K562 (cell line): ENCODE results near the gene MPST. TPM values are rescaled to one million over a fixed set of nuclear protein-coding genes. Genes with fewer than 3 reads are reported as not detected.

ENCODE experiments used
- ATAC-seq: fragments of 200-7000 bp; cut with Tn5 transposase; 3 replicates; pipeline ENCODE4 v1.9.1; 2020; ENCODE audit warnings: moderate library complexity
- BruUV-seq: library from RNA; stranded (reverse); fragments of 400-500 nt; replicated peaks from 2 replicates; lab custom pipeline; 2021; lab: Mats Ljungman, UMichigan
- CTCF ChIA-PET: fragments of 300-600 bp; formaldehyde crosslinking; extraction: SDS; loops from one replicate; lab custom pipeline; 2021; ENCODE audit warnings: low intra/inter-chr PET ratio; lab: Yijun Ruan, JAX
- POLR2A ChIA-PET: fragments of 300-600, 350-650 bp; sonication (Branson Sonifier 250); formaldehyde crosslinking; extraction: SDS; loops from one replicate; lab custom pipeline; 2021; ENCODE audit warnings: antibody characterized with exemption, inconsistent platforms; lab: Yijun Ruan, JAX
- DNase-seq, 4 experiments: peaks; one replicate each; pipeline versions ENCODE4 v3.0.0 to v3.0.0-alpha.2; 2011 to 2018; ENCODE audit warnings: low spot score in 3 of 4, mixed read lengths in 3 of 4; ENCODE audit errors: extremely low read depth in 1 of 4
- FAIRE-seq: peaks from 2 replicates; lab custom pipeline; 2011; peaks lifted over from hg19 to GRCh38; lab: Jason Lieb, UNC
- H2AFZ ChIP-seq: 2 replicates; pipeline ENCODE4 v1.6.0; 2011; ENCODE audit warnings: low read depth, low read length, control low read depth, inconsistent platforms
- H3K27ac ChIP-seq: fragments of 200-600 bp; 3 replicates; pipeline ENCODE4 v1.8.0; 2011; ENCODE audit warnings: low read depth, mild to moderate bottlenecking, control low read depth, inconsistent platforms, low read length, moderate library complexity, mixed read lengths; ENCODE audit errors: extremely low read depth
- H3K27me3 ChIP-seq, 2 experiments: fragments of 300-600 bp in 1 of 2; 2 replicates in 1 of 2; 3 replicates in 1 of 2; pipeline versions ENCODE4 v1.6.0 to v1.8.0; 2011; ENCODE audit warnings: inconsistent platforms in 2 of 2, low read length in 2 of 2, mild to moderate bottlenecking in 1 of 2, mixed read lengths in 1 of 2, moderate library complexity in 1 of 2; ENCODE audit not compliant: control insufficient read depth in 2 of 2, insufficient read depth in 2 of 2
- H3K36me3 ChIP-seq: fragments of 300-600 bp; 3 replicates; pipeline ENCODE4 v1.8.0; 2011; ENCODE audit warnings: mild to moderate bottlenecking, low read length, inconsistent platforms; ENCODE audit not compliant: control insufficient read depth, insufficient read depth
- H3K4me1 ChIP-seq, 2 experiments: fragments of 200-600 bp in 1 of 2; replicated peaks in 1 of 2; 2 replicates in 1 of 2; 3 replicates in 1 of 2; pipeline versions ENCODE4 v1.5.1 to v1.8.0; 2011; ENCODE audit warnings: inconsistent platforms in 2 of 2, low read length in 2 of 2, mild to moderate bottlenecking in 1 of 2, mixed read lengths in 1 of 2, moderate library complexity in 1 of 2; ENCODE audit not compliant: control insufficient read depth in 2 of 2, insufficient read depth in 2 of 2
- H3K4me2 ChIP-seq: 2 replicates; pipeline ENCODE4 v1.6.1; 2011; ENCODE audit warnings: low read length, control low read depth, inconsistent platforms, mixed read lengths; ENCODE audit not compliant: insufficient read depth
- H3K4me3 ChIP-seq: fragments of 200-600 bp; sonication (generic), shearing (Covaris generic); 2 replicates; pipeline ENCODE4 v1.5.1; 2016; ENCODE audit warnings: control low read depth, inconsistent platforms
- H3K79me2 ChIP-seq: fragments of 200-600 bp; 3 replicates; pipeline ENCODE4 v1.8.0; 2011; ENCODE audit warnings: low read length, inconsistent platforms; ENCODE audit not compliant: control insufficient read depth, insufficient read depth
- H3K9ac ChIP-seq, 2 experiments: 2 replicates each; pipeline versions ENCODE4 v1.6.0 to v1.6.1; 2011; ENCODE audit warnings: low read depth in 2 of 2, low read length in 2 of 2, control low read depth in 1 of 2, inconsistent platforms in 1 of 2, mild to moderate bottlenecking in 1 of 2, mixed read lengths in 1 of 2; ENCODE audit not compliant: insufficient read depth in 1 of 2
- H3K9me1 ChIP-seq: one replicate; pipeline ENCODE4 v1.6.0; 2011; ENCODE audit warnings: inconsistent platforms, mild to moderate bottlenecking, low read length, moderate library complexity; ENCODE audit not compliant: control insufficient read depth, insufficient read depth
- H3K9me3 ChIP-seq: replicated peaks from 2 replicates; pipeline ENCODE4 v1.5.1; 2011; ENCODE audit warnings: low read depth, low read length, inconsistent platforms; ENCODE audit not compliant: control insufficient read depth, insufficient read depth
- H4K20me1 ChIP-seq: replicated peaks from 2 replicates; pipeline ENCODE4 v1.6.1; 2011; ENCODE audit warnings: low read length, inconsistent platforms, mixed read lengths; ENCODE audit not compliant: control insufficient read depth, insufficient read depth
- FUS ChIP-seq: fragments of 200-400 bp; formaldehyde crosslinking; optimal IDR thresholded peaks from 2 replicates; pipeline ENCODE3; 2017; ENCODE audit warnings: low read depth, low read length
- HDAC2 ChIP-seq: fragments of 450-650 bp; IDR thresholded peaks from 2 replicates; pipeline ENCODE4 v1.6.1; 2016; ENCODE audit warnings: mild to moderate bottlenecking
- HDAC8 ChIP-seq: fragments of 450-650 bp; IDR thresholded peaks from 2 replicates; pipeline ENCODE4 v1.6.1; 2016; ENCODE audit warnings: mild to moderate bottlenecking, missing genetic modification characterization, moderate library complexity, missing compliant biosample characterization
- MGA ChIP-seq: fragments of 450-650 bp; IDR thresholded peaks from 2 replicates; pipeline ENCODE4 v1.6.1; 2016; ENCODE audit warnings: mild to moderate bottlenecking, moderate library complexity
- NCOA4 ChIP-seq: fragments of 450-650 bp; IDR thresholded peaks from 2 replicates; pipeline ENCODE4 v1.6.1; 2018; ENCODE audit warnings: mild to moderate bottlenecking; ENCODE audit not compliant: partially characterized antibody
- NR2C1 ChIP-seq, 2 experiments: fragments of 450-650 bp; IDR thresholded peaks; 2 replicates each; pipeline ENCODE4 v1.6.1; 2017; ENCODE audit warnings: mild to moderate bottlenecking in 2 of 2, antibody characterized with exemption in 1 of 2, inconsistent platforms in 1 of 2, missing compliant biosample characterization in 1 of 2, missing genetic modification characterization in 1 of 2
- SMARCE1 ChIP-seq: fragments of 450-650 bp; IDR thresholded peaks from 2 replicates; pipeline ENCODE4 v1.7.1; 2016; ENCODE audit warnings: mild to moderate bottlenecking
- TSC22D4 ChIP-seq: fragments of 450-650 bp; IDR thresholded peaks from 2 replicates; pipeline ENCODE4 v1.6.1; 2016; ENCODE audit warnings: missing genetic modification characterization, missing biosample characterization, control low read depth
- ZSCAN32 ChIP-seq: fragments of 450-650 bp; formaldehyde crosslinking; IDR thresholded peaks from 2 replicates; pipeline ENCODE4 v1.4.0; 2020; ENCODE audit warnings: mild to moderate bottlenecking, moderate library complexity
- WGBS: fragments of 100-300 bp; shearing (Covaris generic); methylation state at CpG from one replicate; pipeline ENCODE4 v1.1.6; 2016; ENCODE audit warnings: low coverage, mixed read lengths; ENCODE audit not compliant: insufficient coverage; ENCODE audit errors: missing lambda C conversion rate; 5-methylcytosine and 5-hydroxymethylcytosine counted together
- in situ Hi-C: fragments of 300-500 bp; cut with MboI; formaldehyde crosslinking; loops from 4 replicates; pipeline ENCODE4 v1.15.0; 2018; ENCODE audit warnings: inconsistent platforms, mixed read lengths
- intact Hi-C: fragments of 100-400 bp; cut with micrococcal nuclease; formaldehyde crosslinking; loops from 2 replicates; pipeline ENCODE4 v1.14.2; 2022
- polyA plus RNA-seq, 8 experiments: library from polyadenylated mRNA; depleted of rRNA in 4 of 8; stranded (reverse) in 5 of 8; unstranded in 3 of 8; fragments of >200 nt; fragmentation: Nextera tagmentation in 2 of 8; fragmentation: Illumina TruSeq in 1 of 8; extraction: Ambion mirVana in 2 of 8; extraction: Trizol in 1 of 8; gene quantifications; 2 replicates each; pipeline versions ENCODE4 v1.2.1 to v1.2.3, GENCODE V29; 2011 to 2014; ENCODE audit warnings: inconsistent platforms in 1 of 8, missing spikeins in 1 of 8
- total RNA-seq, 7 experiments: library from RNA; depleted of rRNA in 6 of 7; stranded (reverse); fragments of >200 nt in 6 of 7; fragmentation: Illumina TruSeq in 2 of 7; extraction: Trizol in 2 of 7; gene quantifications; 2 replicates each; pipeline versions ENCODE4 v1.2.1 to v1.2.3, GENCODE V29; 2011 to 2021; ENCODE audit warnings: low replicate concordance in 1 of 7
- TF ChIP-seq, protein P1 (sequence below): sonication (generic); formaldehyde crosslinking; IDR thresholded peaks from 2 replicates; pipeline ENCODE4 v1.8.0; 2022; ENCODE audit warnings: mild to moderate bottlenecking, missing genetic modification reagents

The MPST gene
- total and polyA plus RNA-seq, 9 of the 15 experiments (the other 6 are each of a cell fraction or from before 2014, with no cell fraction given) = 0.65 to 104 (median 24.3) TPM

- 53% methylated on average over 3 of the region's 3 CpGs for WGBS
- Histone ChIP-seq H3K4me3 (no peak overlapping the region), H3K9ac (no peak overlapping the region), H4K20me1 (peaks cover 6% of the 10 kb centered on the region), H3K4me1 (peaks cover 21 to 23% of the 10 kb centered on the region in 2 experiments; a peak in 4 of 5 replicates), H3K9me1 (peaks cover 2% of the 10 kb centered on the region), H3K4me2 (no peak overlapping the region), H3K36me3 (0 out of 3 replicates have a peak, but pooled peaks cover 5% of the 10 kb centered on the region), H2AFZ (no peak overlapping the region), H3K27me3 (peaks cover 2 to 10% of the 10 kb centered on the region in 2 experiments; a peak in 1 of 5 replicates), H3K9me3 (no peaks in the 10 kb centered on the region), H3K27ac (no peak overlapping the region), H3K79me2 (no peaks in the 10 kb centered on the region; the same call in 1 of the 3 replicates)
- ChIA-PET POLR2A (interaction anchor here (0.7 to 1.2 kb wide), 2 partner anchors 11 to 14 kb away, joined by 3 to 4 read pairs; no protein-coding TSS in a partner anchor), CTCF (no interaction called here)
- DNase-seq = no peak
- intact Hi-C loops (no loop called here), in situ Hi-C loops (no loop called here)
- no TSS peak for BruUV-seq
- no peak for ATAC-seq
- FAIRE-seq = no peak
- no peak for TF ChIP-seq TSC22D4
- TF ChIP-seq NR2C1 (IDR thresholded peaks at IDR 0.05) = no peak
- no peak for TF ChIP-seq NR2C1 (tag; IDR thresholded peaks at IDR 0.05)
- TF ChIP-seq NCOA4 = no peak
- no peak for TF ChIP-seq ZSCAN32 (CRISPR knock-in tag)
- TF ChIP-seq, protein P1, sequence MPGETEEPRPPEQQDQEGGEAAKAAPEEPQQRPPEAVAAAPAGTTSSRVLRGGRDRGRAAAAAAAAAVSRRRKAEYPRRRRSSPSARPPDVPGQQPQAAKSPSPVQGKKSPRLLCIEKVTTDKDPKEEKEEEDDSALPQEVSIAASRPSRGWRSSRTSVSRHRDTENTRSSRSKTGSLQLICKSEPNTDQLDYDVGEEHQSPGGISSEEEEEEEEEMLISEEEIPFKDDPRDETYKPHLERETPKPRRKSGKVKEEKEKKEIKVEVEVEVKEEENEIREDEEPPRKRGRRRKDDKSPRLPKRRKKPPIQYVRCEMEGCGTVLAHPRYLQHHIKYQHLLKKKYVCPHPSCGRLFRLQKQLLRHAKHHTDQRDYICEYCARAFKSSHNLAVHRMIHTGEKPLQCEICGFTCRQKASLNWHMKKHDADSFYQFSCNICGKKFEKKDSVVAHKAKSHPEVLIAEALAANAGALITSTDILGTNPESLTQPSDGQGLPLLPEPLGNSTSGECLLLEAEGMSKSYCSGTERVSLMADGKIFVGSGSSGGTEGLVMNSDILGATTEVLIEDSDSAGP = no peak
- TF ChIP-seq SMARCE1 = no peak
- no peak for TF ChIP-seq MGA
- TF ChIP-seq FUS = no peak
- TF ChIP-seq HDAC2 = peak; percentile 69; the same call in 1 of the 2 replicates
- no peak for TF ChIP-seq HDAC8 (tag)
Observed at GRCh38 chr22:37011472-37011871, 8.1 kb upstream of the MPST start.
